Activated CD4-positive, alpha-beta T cell treated with anti-CD3 and anti-CD28 coated beads for 48 hours (primary cell): ENCODE measurements around the gene STON1.
"Not testable (repeated sequence)": the region's sequence is repeated elsewhere in the genome, so short reads cannot be mapped to it uniquely, and the experiment has no call there.

ENCODE experiments used
- DNase-seq: peaks from one replicate; pipeline ENCODE4 v3.0.0-alpha.2; 2020

The STON1 gene, protein sequence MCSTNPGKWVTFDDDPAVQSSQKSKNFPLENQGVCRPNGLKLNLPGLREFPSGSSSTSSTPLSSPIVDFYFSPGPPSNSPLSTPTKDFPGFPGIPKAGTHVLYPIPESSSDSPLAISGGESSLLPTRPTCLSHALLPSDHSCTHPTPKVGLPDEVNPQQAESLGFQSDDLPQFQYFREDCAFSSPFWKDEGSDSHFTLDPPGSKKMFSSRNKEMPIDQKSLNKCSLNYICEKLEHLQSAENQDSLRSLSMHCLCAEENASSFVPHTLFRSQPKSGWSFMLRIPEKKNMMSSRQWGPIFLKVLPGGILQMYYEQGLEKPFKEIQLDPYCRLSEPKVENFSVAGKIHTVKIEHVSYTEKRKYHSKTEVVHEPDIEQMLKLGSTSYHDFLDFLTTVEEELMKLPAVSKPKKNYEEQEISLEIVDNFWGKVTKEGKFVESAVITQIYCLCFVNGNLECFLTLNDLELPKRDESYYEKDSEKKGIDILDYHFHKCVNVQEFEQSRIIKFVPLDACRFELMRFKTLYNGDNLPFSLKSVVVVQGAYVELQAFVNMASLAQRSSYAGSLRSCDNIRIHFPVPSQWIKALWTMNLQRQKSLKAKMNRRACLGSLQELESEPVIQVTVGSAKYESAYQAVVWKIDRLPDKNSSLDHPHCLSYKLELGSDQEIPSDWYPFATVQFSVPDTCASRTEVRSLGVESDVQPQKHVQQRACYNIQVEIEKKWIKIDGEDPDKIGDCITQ

DNA sequence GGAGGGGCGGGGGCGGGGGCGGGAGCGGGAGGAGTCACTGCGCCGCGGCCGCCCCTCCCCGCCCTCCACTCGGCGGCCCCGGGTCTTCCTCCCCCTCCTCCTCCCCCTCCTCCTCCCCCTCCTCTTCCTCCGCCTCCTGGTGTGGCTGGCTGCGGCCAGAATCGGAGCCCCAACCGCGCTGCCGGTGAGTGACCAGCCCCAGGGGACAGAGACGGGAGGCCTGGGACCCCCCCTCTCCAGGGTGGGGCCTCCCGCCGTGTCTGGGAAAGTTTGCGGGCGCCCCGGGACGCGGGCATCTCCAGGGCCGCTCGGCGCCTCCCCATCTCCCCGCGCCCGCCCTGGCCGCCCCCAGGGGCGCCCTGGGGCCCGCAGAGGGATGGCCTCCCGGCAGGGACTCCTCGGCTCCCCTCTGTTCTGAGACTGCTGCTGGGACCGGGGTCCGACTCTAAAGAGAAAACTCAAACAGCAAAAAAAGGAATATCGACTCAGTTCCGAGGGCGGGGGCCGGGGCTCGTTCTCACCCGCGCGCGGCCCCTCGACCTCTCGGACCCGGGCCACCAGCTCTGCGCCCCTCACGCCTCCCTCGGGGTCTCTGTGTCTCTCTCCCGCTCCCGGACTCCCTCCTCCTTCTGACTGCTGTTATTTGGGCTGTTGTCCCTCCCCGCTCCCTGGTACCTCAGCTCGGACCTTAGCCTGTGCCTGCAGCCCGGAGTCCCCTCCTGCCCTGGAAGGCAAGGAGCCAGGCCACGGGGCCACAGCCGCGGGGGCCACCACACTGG lies at the start of gene STON1:
TSS of gene STON1 (plus strand) at position 122 of the 779 bp plus-strand sequence. CDS start 50,480 bp downstream, outside the sequence.
- peak; percentile 14 for DNase-seq

DNA sequence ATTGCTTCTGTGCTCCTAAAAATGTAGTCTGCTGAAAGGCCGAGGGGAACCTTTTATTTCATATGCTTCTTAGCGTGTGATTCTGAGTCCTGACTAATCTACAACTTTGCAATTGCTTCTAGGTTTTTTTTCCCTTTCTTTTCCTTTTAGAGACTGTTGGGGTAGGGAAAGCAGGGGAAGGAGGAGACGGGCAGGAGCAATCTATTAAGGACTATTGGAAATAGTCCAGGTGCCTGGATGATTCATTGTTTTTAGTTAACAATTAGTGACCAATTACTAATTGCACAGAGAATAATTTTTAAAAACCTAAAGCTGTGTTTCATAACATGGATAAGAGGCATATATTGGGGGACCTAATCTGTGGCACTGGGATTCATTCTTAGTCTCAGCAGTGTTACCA lies 49.4 kb upstream of the STON1 start:
- no peak for DNase-seq

GRCh38 chr2:48482313-48482712 lies 47.6 kb upstream of the STON1 start:
- no peak for DNase-seq

DNA sequence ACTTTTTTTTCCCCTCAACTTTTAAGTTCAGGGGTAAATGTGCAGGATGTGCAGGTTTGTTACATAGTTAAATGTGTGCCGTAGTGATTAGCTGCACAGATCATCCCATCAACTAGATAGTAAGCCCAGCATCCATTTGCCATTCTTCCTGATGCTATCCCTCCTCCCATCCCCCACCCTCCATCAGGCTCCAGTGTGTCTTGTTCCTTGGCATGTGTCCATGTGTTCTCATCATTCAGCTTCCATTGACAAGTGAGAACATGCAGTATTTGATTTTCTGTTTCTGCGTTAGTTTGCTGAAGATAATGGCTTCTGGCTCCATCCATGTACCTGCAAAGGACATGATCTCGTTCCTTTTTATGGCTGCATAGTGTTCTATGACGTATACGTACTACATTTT lies 47.2 kb upstream of the STON1 start:
- DNase-seq = no peak

DNA sequence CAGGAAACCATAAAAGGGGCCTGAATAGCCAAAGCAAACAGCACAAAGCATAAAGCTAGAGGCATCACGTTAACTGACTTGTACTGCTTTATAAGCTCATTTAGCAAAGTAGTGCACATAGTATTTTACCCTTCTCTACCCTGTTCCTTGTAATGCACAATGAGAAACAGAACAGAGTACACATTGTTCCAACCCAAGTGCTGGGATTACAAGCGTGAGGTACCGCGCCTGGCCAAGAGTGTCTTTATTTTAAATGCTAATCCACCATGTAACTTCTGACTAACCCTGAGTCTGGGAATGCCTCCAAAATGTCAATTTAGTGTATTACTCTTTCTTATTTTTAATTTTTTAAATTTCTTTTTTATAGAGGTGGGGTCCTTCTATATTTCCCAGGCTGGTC lies 46.4 kb upstream of the STON1 start:
- DNase-seq = no peak

- DNase-seq = no peak
Observed at GRCh38 chr2:48483916-48484315, 46.0 kb upstream of the STON1 start.

GRCh38 chr2:48488545-48488944 lies 41.4 kb upstream of the STON1 start:
- no peak for DNase-seq

- no peak for DNase-seq
Observed at GRCh38 chr2:48496849-48497248, 33.1 kb upstream of the STON1 start.

- DNase-seq = no peak
Observed at GRCh38 chr2:48504647-48505327, 25.2 kb upstream of the STON1 start.

- no peak for DNase-seq
Observed at GRCh38 chr2:48507111-48507510, 22.8 kb upstream of the STON1 start.

GRCh38 chr2:48508461-48509124 lies 21.4 kb upstream of the STON1 start:
- DNase-seq = no peak

DNA sequence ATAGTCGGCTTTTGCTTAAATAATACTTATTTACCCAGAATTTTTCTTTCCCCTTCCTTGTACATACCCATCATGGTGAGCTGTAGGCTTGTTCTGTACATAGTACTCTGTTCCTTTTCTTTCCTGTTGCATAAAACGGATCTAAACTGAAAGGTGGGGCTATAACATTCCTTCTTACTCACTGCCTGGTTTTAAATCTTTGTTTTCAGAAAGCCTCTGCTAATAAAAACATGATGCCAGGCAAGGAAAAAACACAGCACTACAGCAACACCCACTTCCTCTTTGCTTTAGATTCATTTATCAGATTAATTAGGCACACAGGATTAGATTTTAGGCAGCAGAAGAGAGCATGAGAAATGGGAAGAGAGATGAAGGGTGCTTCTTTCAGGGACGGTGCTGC lies 19.6 kb upstream of the STON1 start:
- DNase-seq = no peak

- no peak for DNase-seq
Observed at GRCh38 chr2:48511849-48512470, 18.0 kb upstream of the STON1 start.

DNA sequence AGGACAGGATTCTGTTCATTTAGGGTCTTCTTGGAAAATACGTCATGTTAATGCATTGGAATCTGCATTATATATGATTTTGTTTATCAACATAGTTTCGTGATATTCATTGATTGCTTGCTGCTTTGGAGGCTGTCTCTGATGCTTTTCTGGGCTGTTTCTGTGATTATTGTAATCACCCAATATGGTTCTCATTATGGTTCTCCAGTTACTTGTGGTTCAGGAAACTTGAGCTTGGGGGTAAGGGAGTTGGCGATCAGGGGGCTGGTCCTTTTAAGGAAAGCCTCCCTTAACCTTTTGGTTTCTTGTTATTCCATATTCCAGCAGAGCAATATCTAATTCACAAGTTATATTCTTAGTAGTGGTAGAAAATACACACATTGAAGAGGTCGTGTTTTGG lies 17.4 kb upstream of the STON1 start:
- DNase-seq = no peak

- DNase-seq = no peak
Observed at GRCh38 chr2:48514348-48515003, 15.5 kb upstream of the STON1 start.

DNA sequence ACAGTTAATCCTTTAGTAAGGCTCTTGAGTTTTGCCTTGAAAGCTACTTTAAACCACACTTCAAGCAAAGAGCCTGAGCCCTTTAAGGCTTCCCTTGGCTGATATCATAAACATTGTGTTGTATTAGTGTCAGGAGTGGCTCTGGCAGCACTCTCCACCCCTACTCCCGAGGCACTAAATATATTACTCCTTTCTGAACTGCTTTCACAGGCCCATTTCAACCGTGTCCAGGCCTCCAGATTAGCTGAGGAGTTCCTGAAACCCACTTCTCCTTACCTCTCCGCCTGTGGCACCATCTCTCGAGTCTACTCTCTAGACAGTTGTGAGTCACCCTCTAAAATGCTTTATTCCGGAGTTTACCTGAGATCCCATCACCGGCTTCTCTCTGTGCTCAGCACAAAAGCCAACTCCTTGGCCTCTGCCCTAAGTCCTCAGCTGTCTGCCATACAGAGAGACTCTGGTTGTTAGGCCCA lies 14.4 kb upstream of the STON1 start:
- no peak for DNase-seq

DNA sequence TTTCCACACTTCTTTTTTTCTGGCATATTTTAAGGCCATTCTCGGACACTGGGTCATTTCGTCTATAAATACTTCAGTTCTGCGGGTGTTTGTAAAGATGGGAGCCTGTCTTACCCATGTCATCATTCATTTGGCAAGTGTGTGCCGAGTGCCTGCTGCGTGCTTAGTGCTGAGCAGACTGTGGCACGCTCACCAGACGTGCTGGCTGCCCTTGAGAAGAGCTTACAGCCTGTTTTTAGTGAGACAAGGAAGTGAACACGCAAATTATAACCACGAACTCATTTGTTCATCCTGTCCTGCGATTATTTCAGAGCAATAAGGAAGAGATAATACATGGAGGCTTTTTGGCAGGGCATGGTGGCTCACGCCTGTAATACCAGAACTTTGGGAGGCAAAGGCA lies 10.4 kb upstream of the STON1 start:
- DNase-seq = no peak

- not testable (repeated sequence) for DNase-seq
Observed at GRCh38 chr2:48524756-48525155, 5.2 kb upstream of the STON1 start.

DNA sequence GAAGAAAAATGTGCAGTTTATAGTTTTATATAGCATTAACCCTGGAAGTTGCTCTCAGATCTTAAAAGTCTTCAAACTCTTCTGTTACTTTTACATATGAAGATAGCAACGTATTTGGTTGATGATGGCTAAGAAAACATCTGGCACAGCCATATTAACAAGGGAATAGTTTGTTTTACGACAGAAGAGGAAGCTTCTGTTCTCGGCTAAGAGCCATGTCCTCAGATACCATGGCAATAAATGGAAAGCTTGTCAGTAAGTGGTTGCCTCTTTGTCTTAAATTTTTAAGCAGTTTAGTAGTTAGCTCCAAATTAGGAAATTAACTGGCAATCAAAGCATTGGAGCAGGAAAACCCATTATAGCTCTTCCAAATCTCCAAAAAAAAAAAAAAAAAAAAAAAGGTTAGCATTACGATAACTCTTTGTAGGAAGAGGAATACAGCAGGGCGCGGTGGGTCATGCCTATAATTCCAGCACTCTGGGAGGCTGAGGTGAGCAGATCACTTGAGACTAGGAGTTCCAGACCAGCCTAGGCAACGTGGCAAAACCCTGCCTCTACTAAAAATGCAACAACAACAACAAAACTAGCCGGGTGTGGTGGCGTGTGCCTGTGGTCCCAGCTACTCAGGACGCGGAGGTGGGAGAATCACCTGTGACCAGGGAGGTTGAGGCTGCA lies 4.5 kb upstream of the STON1 start:
- no peak for DNase-seq

- no peak for DNase-seq
Observed at GRCh38 chr2:48527226-48527885, 2.6 kb upstream of the STON1 start.
